Naive B cell (primary cell): ENCODE data around the gene PTP4A1. TPM values are rescaled to one million over a fixed set of nuclear protein-coding genes. Genes with fewer than 3 reads are reported as not detected.

Experiments
- ATAC-seq, 2 donors: fragments of 150-1000 bp; cut with Tn5 transposase; 2 replicates each; pipeline ENCODE4 v1.10.0; 2021; ENCODE audit warnings: low read depth in 2 of 2, mild to moderate bottlenecking in 2 of 2, moderate library complexity in 2 of 2
- DNase-seq: peaks from one replicate; pipeline ENCODE4 v3.0.0; 2022
- H3K27ac Mint-ChIP-seq, 6 donors: one replicate each; pipeline ENCODE4 v1.8.0; 2020 to 2022; ENCODE audit warnings: mild to moderate bottlenecking in 6 of 6, mixed read lengths in 6 of 6, moderate library complexity in 5 of 6, inconsistent platforms in 2 of 6
- H3K27me3 Mint-ChIP-seq, 3 donors: one replicate each; pipeline ENCODE4 v1.8.0; 2021 to 2022; ENCODE audit warnings: mixed read lengths in 3 of 3, mild to moderate bottlenecking in 1 of 3
- H3K36me3 Mint-ChIP-seq, 2 donors: one replicate each; pipeline ENCODE4 v1.8.0; 2020 to 2022; ENCODE audit warnings: mixed read lengths in 2 of 2, inconsistent platforms in 1 of 2, mild to moderate bottlenecking in 1 of 2
- H3K4me1 Mint-ChIP-seq, 3 donors: one replicate each; pipeline ENCODE4 v1.8.0; 2020 to 2022; ENCODE audit warnings: mixed read lengths in 3 of 3, inconsistent platforms in 1 of 3, mild to moderate bottlenecking in 1 of 3, moderate library complexity in 1 of 3
- H3K4me3 Mint-ChIP-seq, 8 donors: one replicate each; pipeline ENCODE4 v1.8.0; 2020 to 2022; ENCODE audit warnings: mild to moderate bottlenecking in 8 of 8, mixed read lengths in 8 of 8, moderate library complexity in 8 of 8, inconsistent platforms in 2 of 8
- H3K9me3 Mint-ChIP-seq, 7 donors: one replicate each; pipeline ENCODE4 v1.8.0; 2020 to 2022; ENCODE audit warnings: mixed read lengths in 7 of 7, mild to moderate bottlenecking in 5 of 7, inconsistent platforms in 2 of 7, moderate library complexity in 1 of 7
- polyA plus RNA-seq, 6 donors: library from polyadenylated mRNA; unstranded; fragments of 300-500 nt; fragmentation: Illumina TruSeq; gene quantifications; one replicate each; pipeline ENCODE4 v1.2.3, GENCODE V29; 2021; ENCODE audit warnings: low read depth in 6 of 6

PTP4A1 gene
- polyA plus RNA-seq, 6 donors from 2014 or later = 71.2 to 161 (median 82.4) TPM

- ATAC-seq (no peak), DNase-seq (no peak)
- Mint-ChIP-seq H3K9me3 (peaks cover 0 to 5% (median 2%) of the 10 kb centered on the region in 7 donors), H3K27ac (no peak overlapping the region), H3K27me3 (peaks cover 9 to 17% (median 14%) of the 10 kb centered on the region in 3 donors), H3K36me3 (no peaks in the 10 kb centered on the region), H3K4me1 (no peaks in the 10 kb centered on the region), H3K4me3 (no peak overlapping the region)
Observed at GRCh38 chr6:63538550-63538949, 33.7 kb upstream of the PTP4A1 start.

GRCh38 chr6:63543001-63543400, 29.3 kb upstream of the PTP4A1 start:
- H3K27me3 Mint-ChIP-seq = peaks cover 12 to 27% (median 19%) of the 10 kb centered on the region in 3 donors
- ATAC-seq = no peak
- no peak overlapping the region for H3K4me3 Mint-ChIP-seq
- DNase-seq = no peak
- no peaks in the 10 kb centered on the region for H3K4me1 Mint-ChIP-seq
- no peak overlapping the region for H3K27ac Mint-ChIP-seq
- H3K9me3 Mint-ChIP-seq = peaks cover 0 to 5% (median 2%) of the 10 kb centered on the region in 7 donors
- H3K36me3 Mint-ChIP-seq = peaks cover 0 to 5% of the 10 kb centered on the region in 2 donors

DNA sequence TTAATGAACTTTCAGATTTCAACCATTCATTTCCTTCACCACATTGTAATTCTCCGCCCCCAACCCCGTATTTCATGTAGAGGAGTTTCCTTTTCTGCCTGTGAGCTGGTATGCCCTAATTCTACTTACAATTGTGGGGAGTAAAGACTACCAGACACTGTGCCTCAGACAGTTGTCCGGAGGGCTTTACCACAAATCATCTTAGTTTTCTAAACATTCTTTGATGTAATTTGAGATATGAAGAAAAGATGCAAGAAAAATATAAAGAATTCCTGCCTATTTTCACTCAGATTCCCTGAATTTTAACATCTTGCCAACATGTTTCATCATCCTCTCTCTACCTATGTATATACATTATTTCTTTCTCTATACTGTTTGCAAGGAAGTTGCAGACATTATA, 28.3 kb upstream of the PTP4A1 start:
- peaks cover 0 to 8% of the 10 kb centered on the region in 2 donors for H3K36me3 Mint-ChIP-seq
- no peak overlapping the region for H3K27ac Mint-ChIP-seq
- H3K27me3 Mint-ChIP-seq = peaks cover 12 to 28% (median 22%) of the 10 kb centered on the region in 3 donors
- H3K9me3 Mint-ChIP-seq = peaks cover 0 to 5% (median 2%) of the 10 kb centered on the region in 7 donors
- ATAC-seq (no peak), DNase-seq (no peak)
- H3K4me1 Mint-ChIP-seq = no peaks in the 10 kb centered on the region
- H3K4me3 Mint-ChIP-seq = no peak overlapping the region

- Mint-ChIP-seq H3K27ac (no peak overlapping the region), H3K4me3 (no peak overlapping the region), H3K4me1 (no peaks in the 10 kb centered on the region), H3K27me3 (peaks cover 7 to 23% (median 22%) of the 10 kb centered on the region in 3 donors), H3K9me3 (peaks cover 0 to 5% (median 2%) of the 10 kb centered on the region in 7 donors), H3K36me3 (peaks cover 0 to 8% of the 10 kb centered on the region in 2 donors)
- no peak for ATAC-seq
- no peak for DNase-seq
Observed at GRCh38 chr6:63546236-63546635, 26.0 kb upstream of the PTP4A1 start.

DNA sequence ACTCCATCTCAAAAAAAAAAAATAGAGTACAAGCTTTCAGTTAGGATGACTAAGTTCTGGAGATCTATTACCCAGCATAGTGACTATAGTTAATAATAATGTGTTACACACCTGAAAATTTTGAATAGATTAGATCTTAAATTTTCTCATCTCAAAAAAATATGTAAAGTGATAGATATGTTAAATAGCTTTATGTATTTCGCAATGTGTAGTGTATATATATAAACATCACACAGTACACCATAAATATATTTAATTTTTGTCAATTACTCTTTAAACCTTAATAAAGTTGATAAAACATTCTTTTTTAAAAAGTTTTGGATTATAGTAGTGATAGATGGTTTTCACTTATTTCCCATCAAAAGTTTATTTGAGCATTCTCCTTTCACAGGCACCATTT, 25.6 kb upstream of the PTP4A1 start:
- Mint-ChIP-seq H3K4me1 (no peaks in the 10 kb centered on the region), H3K9me3 (peaks cover 0 to 5% (median 2%) of the 10 kb centered on the region in 7 donors), H3K4me3 (no peak overlapping the region), H3K27me3 (peaks cover 7 to 22% (median 20%) of the 10 kb centered on the region in 3 donors), H3K27ac (no peak overlapping the region), H3K36me3 (peaks cover 0 to 8% of the 10 kb centered on the region in 2 donors)
- DNase-seq (no peak), ATAC-seq (no peak)

- Mint-ChIP-seq H3K4me3 (no peak overlapping the region), H3K36me3 (peaks cover 0 to 8% of the 10 kb centered on the region in 2 donors), H3K9me3 (peaks cover 0 to 2% (median 0%) of the 10 kb centered on the region in 7 donors), H3K4me1 (no peaks in the 10 kb centered on the region), H3K27ac (peak overlapping the region in 1 of 6 donors; percentile 24), H3K27me3 (peaks cover 0 to 19% (median 18%) of the 10 kb centered on the region in 3 donors)
- DNase-seq = no peak
- no peak for ATAC-seq
Observed at GRCh38 chr6:63549076-63549475, 23.2 kb upstream of the PTP4A1 start.

GRCh38 chr6:63553208-63553607, 19.1 kb upstream of the PTP4A1 start:
- H3K4me1 Mint-ChIP-seq = no peaks in the 10 kb centered on the region
- H3K9me3 Mint-ChIP-seq = peaks cover 0 to 2% (median 0%) of the 10 kb centered on the region in 7 donors
- peaks cover 11 to 35% (median 20%) of the 10 kb centered on the region in 3 donors for H3K27me3 Mint-ChIP-seq
- peaks cover 0 to under 1% of the 10 kb centered on the region in 2 donors for H3K36me3 Mint-ChIP-seq
- ATAC-seq (no peak), DNase-seq (no peak)
- H3K4me3 Mint-ChIP-seq = no peak overlapping the region
- H3K27ac Mint-ChIP-seq = no peak overlapping the region

GRCh38 chr6:63553900-63554299, 18.4 kb upstream of the PTP4A1 start:
- no peaks in the 10 kb centered on the region for H3K36me3 Mint-ChIP-seq

GRCh38 chr6:63554782-63555181, 17.5 kb upstream of the PTP4A1 start:
- peaks cover 0 to 2% (median 0%) of the 10 kb centered on the region in 7 donors for H3K9me3 Mint-ChIP-seq
- no peak for ATAC-seq
- H3K27me3 Mint-ChIP-seq = peaks cover 17 to 41% (median 23%) of the 10 kb centered on the region in 3 donors
- H3K4me1 Mint-ChIP-seq = no peaks in the 10 kb centered on the region
- no peak overlapping the region for H3K4me3 Mint-ChIP-seq
- no peak for DNase-seq
- H3K36me3 Mint-ChIP-seq = no peaks in the 10 kb centered on the region
- peak overlapping the region in 1 of 6 donors; percentile 19 for H3K27ac Mint-ChIP-seq

More at GRCh38 chr6:63553900-63554299, 18.4 kb upstream of the PTP4A1 start:
- Mint-ChIP-seq H3K9me3 (peaks cover 0 to 2% (median 0%) of the 10 kb centered on the region in 7 donors), H3K4me1 (no peaks in the 10 kb centered on the region), H3K27me3 (peaks cover 17 to 41% (median 23%) of the 10 kb centered on the region in 3 donors), H3K4me3 (no peak overlapping the region), H3K27ac (no peak overlapping the region)
- no peak for ATAC-seq
- DNase-seq = no peak

- H3K36me3 Mint-ChIP-seq = no peaks in the 10 kb centered on the region
- no peak overlapping the region for H3K4me3 Mint-ChIP-seq
- H3K4me1 Mint-ChIP-seq = no peaks in the 10 kb centered on the region
- peaks cover 0 to 2% (median 0%) of the 10 kb centered on the region in 7 donors for H3K9me3 Mint-ChIP-seq
- no peak for DNase-seq
- H3K27ac Mint-ChIP-seq = no peak overlapping the region
- H3K27me3 Mint-ChIP-seq = peaks cover 21 to 41% (median 29%) of the 10 kb centered on the region in 3 donors
- ATAC-seq = no peak
Observed at GRCh38 chr6:63556369-63556768, 15.9 kb upstream of the PTP4A1 start.

GRCh38 chr6:63558278-63558677, 14.0 kb upstream of the PTP4A1 start:
- H3K9me3 Mint-ChIP-seq = no peaks in the 10 kb centered on the region
- H3K36me3 Mint-ChIP-seq = no peaks in the 10 kb centered on the region
- no peak for DNase-seq
- H3K4me1 Mint-ChIP-seq = no peaks in the 10 kb centered on the region
- ATAC-seq = no peak
- H3K4me3 Mint-ChIP-seq = no peak overlapping the region
- H3K27me3 Mint-ChIP-seq = peaks cover 21 to 39% (median 29%) of the 10 kb centered on the region in 3 donors
- H3K27ac Mint-ChIP-seq = no peak overlapping the region

DNA sequence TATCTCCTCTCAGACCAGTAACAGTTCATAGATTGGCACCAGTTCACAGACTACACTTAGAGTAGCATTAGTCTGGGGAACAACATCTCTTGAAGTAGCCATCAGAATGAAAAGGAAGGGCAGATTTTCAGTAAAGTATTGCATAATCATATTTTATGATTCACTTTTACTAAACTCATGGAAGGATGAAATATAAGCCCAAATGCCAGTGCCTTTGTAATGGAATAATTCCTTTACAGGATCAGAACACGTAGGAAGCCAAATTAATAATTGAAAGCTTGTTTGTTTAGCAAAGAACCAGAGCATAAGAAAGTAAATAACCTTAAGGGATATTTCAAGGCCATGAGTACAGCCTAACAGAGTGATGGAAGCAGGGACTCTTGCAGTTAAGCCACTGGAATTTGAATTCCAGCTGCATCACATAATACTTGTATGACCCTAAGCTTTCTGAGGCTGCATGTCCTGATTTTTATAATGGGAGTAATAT, 11.4 kb upstream of the PTP4A1 start:
- no peaks in the 10 kb centered on the region for H3K9me3 Mint-ChIP-seq
- H3K4me1 Mint-ChIP-seq = no peaks in the 10 kb centered on the region
- H3K36me3 Mint-ChIP-seq = no peaks in the 10 kb centered on the region
- ATAC-seq (no peak), DNase-seq (no peak)
- peaks cover 21 to 25% (median 24%) of the 10 kb centered on the region in 3 donors for H3K27me3 Mint-ChIP-seq
- H3K27ac Mint-ChIP-seq = no peak overlapping the region
- H3K4me3 Mint-ChIP-seq = no peak overlapping the region

DNA sequence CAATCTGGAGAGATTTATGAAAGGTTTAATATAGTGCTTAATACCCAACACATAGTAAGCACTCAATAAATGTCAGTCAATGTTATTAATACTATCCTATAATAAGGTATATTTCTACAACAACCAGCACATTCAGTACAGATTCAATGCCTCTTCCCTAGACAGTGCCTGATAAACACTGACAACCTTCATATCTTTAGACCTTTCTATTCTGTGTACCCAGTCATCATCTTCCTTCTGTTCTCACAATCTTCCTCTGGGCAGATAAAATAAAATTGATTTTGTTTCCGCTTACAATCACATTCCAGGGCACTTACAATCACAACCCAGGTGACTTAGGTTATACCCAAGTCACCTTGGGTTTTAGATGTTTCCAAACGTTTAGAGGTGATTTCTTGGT, 11.0 kb upstream of the PTP4A1 start:
- no peak overlapping the region for H3K4me3 Mint-ChIP-seq
- no peaks in the 10 kb centered on the region for H3K9me3 Mint-ChIP-seq
- DNase-seq = no peak
- no peaks in the 10 kb centered on the region for H3K36me3 Mint-ChIP-seq
- ATAC-seq = no peak
- no peaks in the 10 kb centered on the region for H3K4me1 Mint-ChIP-seq
- H3K27ac Mint-ChIP-seq = no peak overlapping the region
- peaks cover 19 to 25% (median 20%) of the 10 kb centered on the region in 3 donors for H3K27me3 Mint-ChIP-seq

DNA sequence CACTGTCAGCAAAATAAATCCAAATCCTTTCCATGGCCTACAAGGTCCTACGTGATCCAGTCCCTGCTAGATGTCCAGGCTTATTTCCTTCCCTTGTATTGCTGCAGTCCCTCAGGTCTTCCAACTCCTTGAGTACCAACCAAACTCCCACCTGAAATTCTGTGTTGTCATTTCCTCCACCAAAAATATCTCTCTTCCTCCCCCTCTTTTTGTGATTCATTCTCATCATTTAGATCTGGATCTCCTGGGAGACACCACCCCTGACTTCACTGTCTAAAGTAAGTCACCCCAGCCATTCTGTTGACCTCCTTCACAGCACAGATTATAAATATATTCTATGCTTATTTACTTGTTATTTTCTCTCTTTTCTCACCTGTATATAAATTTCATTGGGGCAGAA, 9.0 kb upstream of the PTP4A1 start:
- Mint-ChIP-seq H3K4me1 (no peaks in the 10 kb centered on the region), H3K27me3 (peaks cover 7 to 19% (median 14%) of the 10 kb centered on the region in 3 donors), H3K4me3 (no peak overlapping the region), H3K36me3 (no peaks in the 10 kb centered on the region), H3K9me3 (no peaks in the 10 kb centered on the region), H3K27ac (no peak overlapping the region)
- no peak for DNase-seq
- no peak for ATAC-seq
